GM12891 (cell line): ENCODE data around the gene H2AZ1.

ENCODE experiments used
- PAX5 ChIP-seq: IDR thresholded peaks from 2 replicates; pipeline ENCODE4 v1.6.1; 2011; ENCODE audit warnings: low read length, moderate library complexity, mild to moderate bottlenecking; ENCODE audit not compliant: insufficient read depth, severe bottlenecking
- POLR2A ChIP-seq: IDR thresholded peaks from 2 replicates; pipeline ENCODE4 v1.6.1; 2011; ENCODE audit warnings: low read depth, low read length, control low read depth
- POLR2AphosphoS5 ChIP-seq: IDR thresholded peaks from 2 replicates; pipeline ENCODE4 v1.6.1; 2011; ENCODE audit warnings: low read depth, low read length, control low read depth
- POU2F2 ChIP-seq: IDR thresholded peaks from 2 replicates; pipeline ENCODE4 v1.6.1; 2011; ENCODE audit warnings: low read depth, mild to moderate bottlenecking, control low read depth, low read length, moderate library complexity
- TAF1 ChIP-seq: IDR thresholded peaks from 2 replicates; pipeline ENCODE4 v1.6.1; 2011; ENCODE audit warnings: low read depth, low read length, control low read depth

DNA sequence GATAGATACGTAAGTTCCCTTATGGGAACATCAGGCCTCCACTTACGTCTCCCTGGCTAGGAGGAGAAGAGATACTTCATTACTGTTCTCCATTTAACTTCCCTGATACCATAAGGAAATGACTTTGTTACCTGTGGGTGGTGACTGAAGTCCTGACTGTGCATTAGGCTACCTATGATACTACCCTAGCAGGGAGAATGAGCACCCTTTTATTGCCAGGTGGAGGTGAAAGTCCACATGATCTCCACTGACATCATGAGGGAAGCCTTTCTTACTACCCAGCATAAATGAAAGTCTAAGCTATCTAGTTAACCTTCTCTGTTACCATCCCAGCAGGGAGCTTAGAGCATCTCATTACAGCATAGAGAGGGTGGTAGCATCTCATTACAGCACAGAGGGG, 31.4 kb downstream of the H2AZ1 start:
- TF ChIP-seq POLR2A (no peak), POLR2AphosphoS5 (no peak), POU2F2 (no peak), TAF1 (no peak), PAX5 (no peak)
